Measurements from ENCODE around the gene MRPS18A.

- TF ChIP-seq POLR2A (IDR thresholded peaks at IDR 0.05) (no peak), CTCF (IDR thresholded peaks at IDR 0.05) (no peak), EP300 (IDR thresholded peaks at IDR 0.05) (no peak)
Observed at GRCh38 chr6:43695215-43695966, 7.8 kb upstream of the MRPS18A start.

Data from tibial nerve (tissue), 4 donors.